ENCODE measurements around the gene APBA3.

The APBA3 gene

GRCh38 chr19:3785938-3786824 lies 24.7 kb upstream of the APBA3 start, which contains the start of gene MATK:
MATK (minus strand) TSS chr19:3786381; CDS start chr19:3785135, 1,246 bp downstream.
- H3K4me3 ChIP-seq (ENCODE audit: low read depth, low read length): no peak within 1 kb of the TSS
- no peak for TF ChIP-seq CTCF (IDR thresholded peaks at IDR 0.05; ENCODE audit: low read depth, low read length)

GRCh38 chr19:3785451-3785937 lies 24.0 kb upstream of the APBA3 start:
- no peak for TF ChIP-seq CTCF (IDR thresholded peaks at IDR 0.05; ENCODE audit: low read depth, low read length)
- no peak overlapping the region for H3K4me3 ChIP-seq (ENCODE audit: low read depth, low read length)

GRCh38 chr19:3784607-3785450 lies 23.3 kb upstream of the APBA3 start:
- no peak for TF ChIP-seq CTCF (IDR thresholded peaks at IDR 0.05; ENCODE audit: low read depth, low read length)
- no peak overlapping the region for H3K4me3 ChIP-seq (ENCODE audit: low read depth, low read length)

GRCh38 chr19:3783660-3784584 lies 22.4 kb upstream of the APBA3 start:
- peak; percentile 17; the same call in 1 of the 2 replicates for TF ChIP-seq CTCF (IDR thresholded peaks at IDR 0.05; ENCODE audit: low read depth, low read length)

GRCh38 chr19:3782903-3783302 lies 21.4 kb upstream of the APBA3 start:
- H3K4me3 ChIP-seq (ENCODE audit: low read depth, low read length): no peak overlapping the region
- no peak for TF ChIP-seq CTCF (IDR thresholded peaks at IDR 0.05; ENCODE audit: low read depth, low read length)

More at GRCh38 chr19:3783660-3784584, 22.4 kb upstream of the APBA3 start:
- H3K4me3 ChIP-seq (ENCODE audit: low read depth, low read length): no peak overlapping the region

GRCh38 chr19:3782330-3782729 lies 20.8 kb upstream of the APBA3 start:
- no peak for TF ChIP-seq CTCF (IDR thresholded peaks at IDR 0.05; ENCODE audit: low read depth, low read length)
- H3K4me3 ChIP-seq (ENCODE audit: low read depth, low read length): no peak overlapping the region

All from WI38 (cell line).